Tibial nerve (tissue), 4 donors: ENCODE results near the gene APOB. TPM values are rescaled to one million over a fixed set of nuclear protein-coding genes. Genes with fewer than 3 reads are reported as not detected.

Experiments used
- DNase-seq, 2 donors: peaks; one replicate each; pipeline ENCODE4 v3.0.0-alpha.2; 2019; ENCODE audit warnings: low spot score in 2 of 2
- H3K27ac ChIP-seq, 4 donors: fragments of 200-600 bp; sonication (generic) in 3 of 4; one replicate each; pipeline ENCODE4 v1.5.1; 2017 to 2019; ENCODE audit warnings: mild to moderate bottlenecking in 1 of 4
- H3K27me3 ChIP-seq, 2 donors: fragments of 200-600 bp; sonication (generic) in 1 of 2; one replicate each; pipeline versions ENCODE4 v1.5.1 to v1.6.0; 2017 to 2019
- H3K36me3 ChIP-seq, 3 donors: fragments of 200-600 bp; sonication (generic); one replicate each; pipeline ENCODE4 v1.5.1; 2018 to 2019
- H3K4me1 ChIP-seq, 4 donors: fragments of 200-600 bp; sonication (generic) in 3 of 4; one replicate each; pipeline ENCODE4 v1.5.1; 2017 to 2019
- H3K4me3 ChIP-seq, 4 donors: fragments of 200-600 bp; sonication (generic) in 3 of 4; one replicate each; pipeline ENCODE4 v1.5.1; 2017 to 2019; ENCODE audit warnings: mild to moderate bottlenecking in 1 of 4, moderate library complexity in 1 of 4
- H3K9me3 ChIP-seq, 4 donors: fragments of 200-600 bp; sonication (generic) in 3 of 4; one replicate each; pipeline ENCODE4 v1.5.1; 2017 to 2019
- CTCF ChIP-seq, 5 experiments: fragments of 200-600 bp in 3 of 5; fragments of 450-650 bp in 2 of 5; sonication (generic) in 3 of 5; IDR thresholded peaks; one replicate each; pipeline ENCODE4 v1.5.1; 2016 to 2019; ENCODE audit warnings: antibody characterized with exemption in 5 of 5, mild to moderate bottlenecking in 3 of 5, moderate library complexity in 2 of 5
- EP300 ChIP-seq, 2 donors: sonication (generic); formaldehyde crosslinking; IDR thresholded peaks; one replicate each; pipeline ENCODE4 v1.6.1; 2017; ENCODE audit warnings: antibody characterized with exemption in 2 of 2, mild to moderate bottlenecking in 1 of 2
- POLR2A ChIP-seq, 2 donors: fragments of 450-650 bp; IDR thresholded peaks; one replicate each; pipeline ENCODE4 v1.6.1; 2017; ENCODE audit warnings: antibody characterized with exemption in 2 of 2, mild to moderate bottlenecking in 2 of 2, moderate library complexity in 2 of 2
- WGBS, 2 donors: methylation state at CpG; one replicate each; pipeline ENCODE4 v1.1.5; 2018; 5-methylcytosine and 5-hydroxymethylcytosine counted together
- total RNA-seq, 4 donors: library from RNA; depleted of rRNA; stranded (reverse); fragments of >200 nt; gene quantifications; one replicate each; pipeline ENCODE4 v1.1.0, GENCODE V29; 2016

Gene APOB
- total RNA-seq, 4 donors from 2014 or later = 2.1 to 4.2 (median 2.9) TPM

GRCh38 chr2:20960003-20960402 is 83.9 kb downstream of the APOB start:
- DNase-seq = no peak
- Histone ChIP-seq H3K36me3 (no peaks in the 10 kb centered on the region), H3K4me3 (no peak overlapping the region), H3K4me1 (peaks cover 0 to 5% (median 0%) of the 10 kb centered on the region in 4 donors), H3K9me3 (no peaks in the 10 kb centered on the region), H3K27me3 (no peaks in the 10 kb centered on the region), H3K27ac (no peak overlapping the region)
- WGBS, 2 donors = 65 to 74% methylated on average over 4 of the region's 4 CpGs
- no peak for TF ChIP-seq CTCF (IDR thresholded peaks at IDR 0.05)
- no peak for TF ChIP-seq POLR2A (IDR thresholded peaks at IDR 0.05)
- no peak for TF ChIP-seq EP300 (IDR thresholded peaks at IDR 0.05)

GRCh38 chr2:20959252-20959651 is 84.6 kb downstream of the APOB start:
- no peak for DNase-seq
- no peak overlapping the region for H3K27ac ChIP-seq
- 75 to 89% methylated on average over 4 of the region's 4 CpGs for WGBS, 2 donors
- H3K4me1 ChIP-seq = peaks cover 0 to 5% (median 0%) of the 10 kb centered on the region in 4 donors
- no peaks in the 10 kb centered on the region for H3K27me3 ChIP-seq
- H3K4me3 ChIP-seq = no peak overlapping the region
- no peaks in the 10 kb centered on the region for H3K9me3 ChIP-seq
- TF ChIP-seq EP300 (IDR thresholded peaks at IDR 0.05) (no peak), POLR2A (IDR thresholded peaks at IDR 0.05) (no peak), CTCF (IDR thresholded peaks at IDR 0.05) (no peak)
- no peaks in the 10 kb centered on the region for H3K36me3 ChIP-seq

GRCh38 chr2:20957788-20958525 is 85.9 kb downstream of the APOB start:
- DNase-seq = no peak
- no peak overlapping the region for H3K27ac ChIP-seq
- 72 to 77% methylated on average over 19 to 21 of the region's 21 CpGs for WGBS, 2 donors
- no peaks in the 10 kb centered on the region for H3K27me3 ChIP-seq
- H3K4me3 ChIP-seq = no peak overlapping the region
- TF ChIP-seq EP300 (IDR thresholded peaks at IDR 0.05) (no peak), POLR2A (IDR thresholded peaks at IDR 0.05) (no peak), CTCF (IDR thresholded peaks at IDR 0.05) (no peak)
- H3K9me3 ChIP-seq = no peaks in the 10 kb centered on the region
- no peaks in the 10 kb centered on the region for H3K4me1 ChIP-seq
- no peaks in the 10 kb centered on the region for H3K36me3 ChIP-seq

GRCh38 chr2:20955277-20956026 is 88.4 kb downstream of the APOB start:
- no peaks in the 10 kb centered on the region for H3K9me3 ChIP-seq
- no peaks in the 10 kb centered on the region for H3K27me3 ChIP-seq
- H3K36me3 ChIP-seq = no peaks in the 10 kb centered on the region
- no peak for DNase-seq
- no peak overlapping the region for H3K27ac ChIP-seq
- WGBS, 2 donors = 73 to 78% methylated on average over 10 of the region's 10 CpGs
- no peak overlapping the region for H3K4me3 ChIP-seq
- TF ChIP-seq EP300 (IDR thresholded peaks at IDR 0.05) = no peak
- TF ChIP-seq POLR2A (IDR thresholded peaks at IDR 0.05) = no peak
- TF ChIP-seq CTCF (IDR thresholded peaks at IDR 0.05) = no peak
- no peaks in the 10 kb centered on the region for H3K4me1 ChIP-seq
